Ammon's horn (tissue), 1 donor: ENCODE data around the gene ERCC6.

Experiments
- DNase-seq: peaks from one replicate; pipeline ENCODE4 v3.0.0-alpha.2; 2016; ENCODE audit warnings: low spot score

Gene ERCC6

DNA sequence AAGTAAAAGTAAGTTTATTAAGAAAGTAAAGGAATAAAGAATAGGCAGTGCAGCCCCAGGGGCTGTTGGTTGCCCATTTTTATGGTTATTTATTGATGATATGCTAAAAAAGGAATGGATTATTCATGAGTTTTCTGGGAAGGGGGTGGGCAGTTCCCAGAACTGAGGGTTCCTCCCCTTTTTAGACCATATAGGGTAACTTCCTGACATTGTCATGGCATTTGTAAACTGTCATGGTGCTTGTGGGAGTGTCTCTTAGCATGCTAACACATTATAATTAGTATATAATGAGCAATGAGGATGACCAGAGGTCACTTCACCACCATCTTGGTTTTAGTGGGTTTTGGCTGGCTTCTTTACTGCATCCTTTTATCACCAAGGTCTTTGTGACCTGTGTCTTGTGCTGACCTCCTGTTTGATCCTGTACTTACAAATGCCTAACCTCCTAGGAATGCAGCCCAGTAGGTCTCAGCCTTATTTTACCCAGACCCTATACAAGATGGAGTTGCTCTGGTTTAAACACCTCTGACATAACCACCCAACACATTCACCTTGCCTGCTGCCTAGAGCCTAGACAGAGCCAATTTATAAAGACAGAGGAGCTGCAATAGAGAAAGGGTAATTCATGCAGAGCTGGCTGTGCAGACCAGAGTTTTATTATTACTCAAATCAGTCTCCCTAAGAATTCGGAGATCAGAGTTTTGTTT, 10.9 kb upstream of the ERCC6 start:
- DNase-seq: no peak

- DNase-seq: no peak
Measured at GRCh38 chr10:49543604-49544003, 4.7 kb upstream of the ERCC6 start.

DNA sequence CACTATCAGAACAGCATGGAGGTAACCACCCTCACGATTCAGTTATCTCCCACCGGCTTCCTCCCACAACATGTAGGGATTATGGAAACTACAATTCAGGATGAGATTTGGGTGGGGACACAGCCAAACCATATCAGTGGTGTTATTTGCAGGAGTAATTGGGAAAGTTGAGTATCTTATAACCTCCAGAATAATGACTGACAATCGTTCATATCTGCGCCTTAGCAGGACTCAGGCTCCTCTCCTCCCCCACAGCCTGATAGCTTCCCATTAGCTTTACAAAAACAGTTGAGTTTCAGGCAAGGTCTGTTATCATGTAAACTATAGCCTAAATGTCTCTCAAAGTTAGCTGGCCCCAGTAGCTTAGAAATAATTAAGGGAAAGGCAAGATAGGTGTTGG, 3.4 kb upstream of the ERCC6 start:
- DNase-seq: no peak

DNA sequence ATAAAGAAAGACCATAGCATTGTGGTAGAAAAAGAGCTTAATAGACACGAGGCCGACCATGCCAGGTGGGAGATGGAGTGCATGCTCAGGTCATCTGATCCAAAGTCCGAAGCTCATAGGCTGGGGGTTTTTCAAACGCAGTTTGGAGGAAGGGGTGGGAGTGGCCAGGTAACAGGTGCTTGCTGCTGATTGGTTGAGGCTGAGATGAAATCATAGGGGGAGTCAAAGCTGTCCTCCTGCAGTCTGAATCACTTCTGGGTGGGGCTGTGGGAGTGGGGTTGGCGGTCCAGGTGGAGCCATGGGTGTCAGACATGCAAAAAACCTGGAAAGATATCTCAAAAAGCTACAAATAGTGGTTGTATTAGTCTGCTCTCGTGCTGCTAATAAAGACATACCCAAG, 2.8 kb upstream of the ERCC6 start:
- DNase-seq: no peak

- DNase-seq: no peak
Measured at GRCh38 chr10:49540056-49540797, 1.3 kb upstream of the ERCC6 start.

- no peak for DNase-seq
Measured at GRCh38 chr10:49539320-49539885, 482 bp upstream of the ERCC6 start.

DNA sequence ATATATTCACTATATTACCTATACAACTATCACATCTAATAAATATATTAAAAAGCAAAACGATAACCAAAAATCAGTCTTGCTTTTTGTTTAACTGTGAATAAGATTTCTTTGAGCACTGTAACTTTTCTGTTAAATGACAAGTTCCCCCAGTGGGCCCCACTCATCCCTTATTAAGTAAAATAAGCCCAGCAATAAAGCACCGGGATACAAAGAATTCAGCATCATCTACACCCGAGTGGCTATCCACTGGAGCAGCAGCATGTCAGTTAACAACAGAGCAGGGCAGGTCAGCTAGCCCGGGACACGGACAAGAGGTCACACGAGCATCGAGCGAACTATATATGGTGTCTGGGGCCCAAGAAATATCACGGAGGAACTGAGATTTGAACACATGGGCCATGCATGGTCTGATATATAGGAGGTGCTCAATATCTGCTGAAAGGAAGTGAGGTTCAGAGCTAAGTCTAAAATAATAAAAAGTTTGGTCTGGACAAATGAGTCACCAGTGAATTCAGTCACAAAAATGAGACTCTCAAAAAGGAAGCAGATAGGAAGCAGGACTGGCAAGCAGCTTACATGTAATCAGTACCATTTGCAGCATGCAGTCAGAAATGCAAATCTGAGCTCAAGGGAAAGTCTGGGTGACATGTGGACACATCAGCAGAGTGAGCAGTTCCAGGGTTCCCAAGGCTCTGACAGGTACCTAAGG, 4.1 kb downstream of the ERCC6 start:
- DNase-seq: no peak

DNA sequence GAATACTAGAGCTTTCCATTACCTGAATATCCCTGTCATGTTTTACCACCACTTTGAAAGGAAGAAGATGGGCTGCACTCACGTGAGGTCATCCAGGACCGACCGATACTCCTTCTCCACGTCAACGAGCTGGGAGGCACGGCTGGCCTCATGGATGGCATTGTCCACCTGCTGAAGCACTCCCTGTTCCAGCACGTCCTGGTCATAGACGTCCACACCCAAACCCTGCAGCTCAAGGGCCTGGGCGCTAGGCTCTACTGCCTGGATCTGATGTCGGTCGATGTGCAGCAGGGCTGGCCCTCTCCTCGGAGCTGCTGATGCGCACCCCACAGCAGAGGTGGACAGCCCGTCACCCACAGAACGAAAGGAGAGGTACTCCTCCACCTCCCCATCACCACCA, 6.5 kb downstream of the ERCC6 start:
- no peak for DNase-seq

DNA sequence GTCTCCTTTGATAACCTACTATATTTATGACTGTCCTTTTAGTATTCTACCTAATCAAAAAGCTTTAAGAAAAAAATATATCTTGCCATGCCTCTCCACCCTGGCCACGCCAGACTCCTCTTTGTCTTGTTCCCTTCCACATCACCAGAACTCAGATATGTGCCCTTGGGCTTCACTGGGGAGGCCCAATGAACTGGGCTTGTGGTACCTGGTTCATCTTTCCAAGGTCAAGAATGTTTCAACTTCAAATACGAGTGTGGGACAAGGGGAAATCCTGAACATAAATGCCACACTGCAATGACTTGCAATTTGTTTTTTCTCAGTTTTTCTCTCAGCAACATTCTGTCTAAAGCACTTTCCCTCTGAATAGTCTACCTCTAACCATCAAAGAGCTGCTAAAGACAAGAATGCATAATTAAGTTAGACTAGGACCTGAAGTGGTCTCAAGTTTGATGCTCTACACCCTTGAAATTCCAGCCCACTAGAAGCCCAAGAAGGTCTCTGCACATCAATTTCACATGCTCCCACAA, 9.9 kb downstream of the ERCC6 start:
- no peak for DNase-seq

- no peak for DNase-seq
Measured at GRCh38 chr10:49527850-49528249, 11.1 kb downstream of the ERCC6 start.

DNA sequence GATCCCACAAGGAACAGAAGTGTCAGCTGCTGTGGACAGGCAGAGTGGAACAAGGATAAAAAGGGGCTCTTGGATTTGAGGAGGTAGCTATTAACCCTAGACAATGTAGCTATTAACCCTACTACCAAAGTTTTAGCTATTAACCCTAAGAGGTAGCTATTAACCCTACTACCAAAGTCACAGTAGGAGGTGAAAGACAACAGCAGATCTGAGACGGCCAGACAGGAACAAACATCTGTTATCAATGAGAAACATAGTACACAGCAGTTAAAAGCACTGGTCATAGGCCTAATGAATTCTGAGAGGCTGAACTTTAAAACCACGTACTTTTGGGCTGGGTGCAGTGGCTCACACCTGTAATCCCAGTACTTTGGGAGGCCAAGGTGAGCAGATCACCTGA, 11.9 kb downstream of the ERCC6 start:
- no peak for DNase-seq

GRCh38 chr10:49526619-49527018, 12.3 kb downstream of the ERCC6 start:
- no peak for DNase-seq

DNA sequence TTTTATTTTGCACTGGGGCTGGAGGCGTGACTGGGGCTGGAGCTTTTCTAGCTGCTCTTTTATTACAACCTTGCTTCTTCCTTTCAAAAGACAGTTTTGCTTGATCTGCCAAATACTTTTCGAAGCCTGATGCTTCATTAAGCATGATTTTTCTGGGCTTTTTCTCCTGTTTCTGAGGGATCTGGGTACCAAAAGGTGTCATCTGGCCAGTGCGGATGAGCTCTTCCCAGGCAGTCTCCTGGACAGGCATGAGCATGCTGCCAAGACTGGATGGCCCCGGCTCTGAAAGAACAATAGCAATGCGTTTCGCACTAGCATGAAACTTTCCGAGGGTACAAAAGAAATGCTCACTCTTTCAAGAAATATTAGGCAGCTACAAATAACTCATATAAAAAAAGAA, 14.4 kb downstream of the ERCC6 start:
- DNase-seq: no peak

GRCh38 chr10:49523301-49523700, 15.6 kb downstream of the ERCC6 start:
- DNase-seq: no peak

GRCh38 chr10:49521062-49521461, 17.9 kb downstream of the ERCC6 start:
- no peak for DNase-seq

DNA sequence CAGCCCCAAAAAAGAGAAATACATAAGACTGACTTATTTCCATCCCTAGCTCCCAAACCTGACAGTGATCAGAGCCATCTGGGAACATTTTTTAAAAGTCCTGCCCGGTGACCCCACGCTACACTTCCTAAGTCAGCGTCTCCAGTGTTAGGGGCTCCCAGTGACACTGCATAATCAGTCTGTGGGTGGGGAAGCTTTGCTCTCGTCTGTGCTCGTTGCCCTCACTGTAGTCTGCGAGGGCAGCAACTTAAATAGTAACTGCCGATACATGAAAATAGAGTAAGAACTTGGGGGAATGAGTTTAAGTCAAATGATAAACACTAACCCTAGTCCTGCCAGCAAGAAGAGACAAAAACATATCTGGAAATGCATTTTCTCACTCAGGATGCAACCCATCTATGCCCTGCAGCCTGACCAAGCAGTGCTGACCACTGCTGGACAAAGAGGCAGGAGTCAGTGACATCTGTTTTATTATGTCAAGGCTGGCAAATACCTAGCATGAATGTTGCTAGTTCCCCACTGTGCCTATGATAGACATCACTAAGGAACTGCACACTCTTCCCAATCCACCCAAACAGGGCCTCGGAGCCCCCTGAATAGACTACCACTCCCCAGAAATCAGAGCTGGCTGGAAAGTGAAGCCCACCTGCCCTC, 18.7 kb downstream of the ERCC6 start:
- DNase-seq: no peak

- DNase-seq: no peak
Measured at GRCh38 chr10:49519717-49520116, 19.2 kb downstream of the ERCC6 start.

DNA sequence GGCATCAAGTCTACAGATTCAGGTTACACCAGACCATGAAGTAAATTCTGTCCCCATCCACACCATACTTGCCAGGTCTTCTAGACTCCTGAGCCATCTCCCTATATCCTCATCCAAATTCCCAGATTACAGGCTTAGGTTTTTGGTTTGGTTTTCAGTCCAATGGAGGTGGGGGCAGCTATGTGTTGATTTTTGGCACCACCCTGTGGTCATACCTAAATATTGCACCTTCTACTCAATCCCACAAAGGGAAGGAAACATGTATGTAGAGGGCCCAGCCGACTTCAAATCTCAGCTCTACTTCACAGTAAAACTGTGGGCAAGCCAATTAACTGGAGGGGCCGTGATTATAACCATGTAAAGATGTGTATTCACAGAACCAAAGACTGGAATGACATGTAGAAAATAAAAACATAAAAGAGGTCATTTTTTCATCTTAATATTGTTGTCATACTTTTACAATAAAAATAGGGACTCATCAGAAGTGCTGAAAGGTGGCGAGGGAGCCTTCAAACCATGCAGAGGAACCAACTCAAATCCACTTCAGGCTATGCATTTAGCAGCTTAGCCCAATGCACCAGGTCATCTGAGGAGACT, 19.8 kb downstream of the ERCC6 start:
- peak; percentile 75 for DNase-seq

- DNase-seq: no peak
Measured at GRCh38 chr10:49518566-49518965, 20.4 kb downstream of the ERCC6 start.

DNA sequence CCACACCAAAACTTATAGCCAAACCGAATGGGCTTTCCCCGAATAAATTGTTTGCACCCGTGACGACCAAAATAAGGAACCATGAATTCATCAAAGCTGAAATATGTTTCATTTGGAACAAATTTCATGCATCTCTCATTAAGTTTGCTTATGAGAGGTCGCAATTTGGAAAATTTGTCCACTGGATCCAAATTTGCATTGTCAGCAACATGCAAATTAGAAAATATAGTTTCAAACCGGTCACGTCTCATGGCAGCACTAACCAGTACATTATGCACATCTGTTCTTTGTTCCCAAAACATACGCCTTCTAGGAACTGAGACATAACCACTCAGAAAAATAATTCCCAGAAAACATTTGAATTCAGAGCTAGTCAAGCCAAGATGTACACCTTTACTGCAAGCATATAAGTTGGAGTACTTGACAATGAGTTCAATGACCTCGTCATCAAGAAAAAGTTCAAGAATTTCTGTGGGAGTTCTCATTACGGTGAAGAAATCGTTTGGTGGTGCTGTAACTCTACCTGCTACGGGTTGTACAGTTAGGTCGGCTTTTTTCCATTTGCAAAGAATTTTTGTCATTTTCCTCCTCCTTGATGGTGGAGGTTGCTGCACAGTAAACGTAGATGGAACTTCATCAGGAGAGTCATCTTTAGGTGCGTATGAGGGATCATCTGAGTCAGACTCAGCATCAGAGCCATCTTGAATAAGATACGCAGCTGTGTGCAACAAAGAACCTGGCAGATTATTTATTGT, 22.5 kb downstream of the ERCC6 start:
- no peak for DNase-seq
